Measurements from ENCODE around the gene FGD3.
A peak's percentile ranks its signal among the peaks of the same experiment; 100 is the strongest.

FGD3 gene

GRCh38 chr9:93057703-93058354 lies 110.5 kb downstream of the FGD3 start:
- no peak for DNase-seq

GRCh38 chr9:93058355-93059010 lies 111.2 kb downstream of the FGD3 start, which contains the start of gene SUSD3:
SUSD3 (plus strand) TSS chr9:93058701; CDS start chr9:93058743, 42 bp downstream.
- DNase-seq, result peak; percentile 81

- peak; percentile 43 for DNase-seq
Observed at GRCh38 chr9:93059011-93059714, 111.8 kb downstream of the FGD3 start.

GRCh38 chr9:93059715-93060578 lies 112.6 kb downstream of the FGD3 start:
- no peak for DNase-seq

GRCh38 chr9:93060746-93061259 lies 113.5 kb downstream of the FGD3 start:
- DNase-seq, result peak; percentile 57

GRCh38 chr9:93061260-93061751 lies 114.0 kb downstream of the FGD3 start:
- no peak for DNase-seq

- peak; percentile 31 for DNase-seq
Observed at GRCh38 chr9:93061791-93062763, 114.8 kb downstream of the FGD3 start.

GRCh38 chr9:93064392-93065134 lies 117.2 kb downstream of the FGD3 start:
- DNase-seq, result peak; percentile 96

GRCh38 chr9:93065135-93065720 lies 117.9 kb downstream of the FGD3 start:
- DNase-seq, result no peak

GRCh38 chr9:93066978-93067603 lies 119.8 kb downstream of the FGD3 start:
- no peak for DNase-seq

- DNase-seq, result no peak
Observed at GRCh38 chr9:93068956-93069355, 121.6 kb downstream of the FGD3 start.

- DNase-seq, result peak; percentile 40
Observed at GRCh38 chr9:93071464-93071863, 124.1 kb downstream of the FGD3 start.

GRCh38 chr9:93072383-93072795 lies 125.1 kb downstream of the FGD3 start:
- DNase-seq, result no peak

- no peak for DNase-seq
Observed at GRCh38 chr9:93076101-93076791, 128.9 kb downstream of the FGD3 start.

- DNase-seq, result no peak
Observed at GRCh38 chr9:93076792-93077128, 129.4 kb downstream of the FGD3 start.

GRCh38 chr9:93077367-93077766 lies 130.0 kb downstream of the FGD3 start:
- no peak for DNase-seq

- no peak for DNase-seq
Observed at GRCh38 chr9:93077811-93078210, 130.5 kb downstream of the FGD3 start.

- DNase-seq, result no peak
Observed at GRCh38 chr9:93079371-93079770, 132.0 kb downstream of the FGD3 start.

GRCh38 chr9:93080406-93080805 lies 133.1 kb downstream of the FGD3 start:
- DNase-seq, result no peak
